B cell (primary cell): ENCODE measurements around the gene GLB1L. TPM values are rescaled to one million over a fixed set of nuclear protein-coding genes. Genes with fewer than 3 reads are reported as not detected.

Experiments
- ATAC-seq: fragments of 200-7000 bp; cut with Tn5 transposase; one replicate; pipeline ENCODE4 v1.10.0; 2021; ENCODE audit warnings: low read depth, mild to moderate bottlenecking, moderate number of reproducible peaks, moderate library complexity
- CTCF ChIA-PET: fragments of 350-600 bp; sonication (Branson Sonifier 250); formaldehyde crosslinking; loops from one replicate; lab custom pipeline; 2021; ENCODE audit warnings: antibody characterized with exemption, inconsistent platforms; lab: Charles Lee
- POLR2A ChIA-PET: fragments of 350-600 bp; sonication (Branson Sonifier 250); formaldehyde crosslinking; loops from one replicate; lab custom pipeline; 2021; ENCODE audit warnings: antibody characterized with exemption; lab: Charles Lee
- DNase-seq: peaks from one replicate; pipeline ENCODE4 v3.0.0; 2013
- H2AFZ ChIP-seq: 2 replicates; pipeline ENCODE4 v1.6.1; 2012; ENCODE audit warnings: mild to moderate bottlenecking, low read depth, low read length; ENCODE audit not compliant: insufficient read depth, poor library complexity, severe bottlenecking
- H3K27ac ChIP-seq, 2 donors: 1 replicate in 1 of 2; 2 replicates in 1 of 2; pipeline ENCODE4 v1.5.1; 2012 to 2013; ENCODE audit warnings: low read length in 2 of 2, mild to moderate bottlenecking in 2 of 2, moderate library complexity in 1 of 2
- H3K27me3 ChIP-seq, 4 experiments: fragments of 200-600 bp in 1 of 4; sonication (generic) in 1 of 4; replicated peaks in 1 of 4; 1 replicate in 2 of 4; 2 replicates in 2 of 4; pipeline versions ENCODE4 v1.6.1 to v1.7.0; 2013 to 2016; ENCODE audit warnings: low read length in 3 of 4, mild to moderate bottlenecking in 2 of 4, mixed read lengths in 1 of 4, moderate library complexity in 1 of 4; ENCODE audit not compliant: insufficient read depth in 4 of 4, control insufficient read depth in 3 of 4; ENCODE audit errors: control extremely low read depth in 1 of 4
- H3K36me3 ChIP-seq, 2 experiments: replicated peaks in 1 of 2; 1 replicate in 1 of 2; 2 replicates in 1 of 2; pipeline versions ENCODE4 v1.6.1 to v1.7.1; 2013; ENCODE audit warnings: low read length in 1 of 2; ENCODE audit not compliant: insufficient read depth in 2 of 2, control insufficient read depth in 1 of 2; ENCODE audit errors: control extremely low read depth in 1 of 2, extremely low read depth in 1 of 2
- H3K4me1 ChIP-seq, 2 donors: fragments of 200-600 bp in 1 of 2; sonication (generic) in 1 of 2; 1 replicate in 1 of 2; 2 replicates in 1 of 2; pipeline versions ENCODE4 v1.5.1 to v1.6.1; 2013 to 2017; ENCODE audit warnings: low read length in 2 of 2; ENCODE audit not compliant: control insufficient read depth in 2 of 2, insufficient read depth in 2 of 2
- H3K4me2 ChIP-seq: replicated peaks from 2 replicates; pipeline ENCODE3; 2012; ENCODE audit warnings: mild to moderate bottlenecking, low read depth, low read length; ENCODE audit not compliant: poor library complexity, severe bottlenecking
- H3K4me3 ChIP-seq, 5 experiments: fragments of 200-600 bp in 1 of 5; sonication (generic) in 1 of 5; 1 replicate in 3 of 5; 2 replicates in 2 of 5; pipeline versions ENCODE4 v1.5.1 to v1.7.0; 2011 to 2016; ENCODE audit warnings: low read length in 4 of 5, mild to moderate bottlenecking in 4 of 5, low read depth in 2 of 5, control low read depth in 1 of 5, moderate library complexity in 1 of 5; ENCODE audit not compliant: insufficient read depth in 1 of 5; ENCODE audit errors: control extremely low read depth in 1 of 5, extremely low read depth in 1 of 5
- H3K79me2 ChIP-seq: fragments of 200-600 bp; sonication (generic); one replicate; pipeline ENCODE4 v1.6.0; 2016; ENCODE audit warnings: low read length; ENCODE audit not compliant: control insufficient read depth, insufficient read depth
- H3K9ac ChIP-seq: fragments of 200-600 bp; sonication (generic); 2 replicates; pipeline ENCODE4 v1.6.1; 2017; ENCODE audit warnings: mild to moderate bottlenecking, low read length, moderate library complexity
- H3K9me3 ChIP-seq, 3 donors: one replicate each; pipeline versions ENCODE4 v1.6.1 to v1.7.1; 2013; ENCODE audit warnings: low read length in 2 of 3; ENCODE audit not compliant: control insufficient read depth in 2 of 3, insufficient read depth in 1 of 3; ENCODE audit errors: control extremely low read depth in 1 of 3
- H4K20me1 ChIP-seq: 2 replicates; pipeline ENCODE4 v1.6.0; 2012; ENCODE audit warnings: mild to moderate bottlenecking, low read length; ENCODE audit not compliant: insufficient read depth, control insufficient read depth, poor library complexity, severe bottlenecking
- H3K27ac Mint-ChIP-seq: one replicate; pipeline ENCODE4 v1.8.0; 2021; ENCODE audit warnings: mixed read lengths
- H3K27me3 Mint-ChIP-seq: one replicate; pipeline ENCODE4 v1.8.0; 2021; ENCODE audit warnings: mixed read lengths
- H3K4me1 Mint-ChIP-seq: one replicate; pipeline ENCODE4 v1.8.0; 2021; ENCODE audit warnings: mixed read lengths
- H3K4me3 Mint-ChIP-seq: one replicate; pipeline ENCODE4 v1.8.0; 2021; ENCODE audit warnings: mixed read lengths
- H3K9me3 Mint-ChIP-seq: one replicate; pipeline ENCODE4 v1.8.0; 2022; ENCODE audit warnings: mixed read lengths; ENCODE audit not compliant: insufficient read depth
- CTCF ChIP-seq: fragments of 200-600 bp; IDR thresholded peaks from one replicate; pipeline ENCODE4 v1.8.0; 2022; ENCODE audit warnings: antibody characterized with exemption, mild to moderate bottlenecking
- EZH2 ChIP-seq: IDR thresholded peaks from 2 replicates; pipeline ENCODE4 v1.6.1; 2012; ENCODE audit warnings: borderline replicate concordance, low read depth, mild to moderate bottlenecking, moderate library complexity, low read length; ENCODE audit not compliant: insufficient read depth, poor library complexity, severe bottlenecking
- WGBS: methylation state at CpG from one replicate; pipeline ENCODE4 v1.1.5; 2013; ENCODE audit warnings: missing lambda C conversion rate; ENCODE audit not compliant: insufficient coverage; 5-methylcytosine and 5-hydroxymethylcytosine counted together
- intact Hi-C: fragments of 100-400 bp; cut with micrococcal nuclease; formaldehyde crosslinking; loops from one replicate; pipeline ENCODE4 v1.10.0; 2022
- polyA plus RNA-seq: library from polyadenylated mRNA; depleted of rRNA; stranded (reverse); fragments of >200 nt; gene quantifications from 2 replicates; pipeline ENCODE4 v1.2.3, GENCODE V29; 2012
- total RNA-seq, 2 donors: library from RNA; stranded (reverse); fragments of 120-200 nt in 1 of 2; gene quantifications; 1 replicate in 1 of 2; 2 replicates in 1 of 2; pipeline versions ENCODE4 v1.2.3 to v1.2.4, GENCODE V29; 2013 to 2022

The GLB1L gene
- total and polyA plus RNA-seq, 2 donors (not counting 1 experiment from before 2014, with no cell fraction given): 2.4 to 4.1 TPM

- no peaks in the 10 kb centered on the region for H3K4me1 ChIP-seq
- H3K27ac ChIP-seq: no peak overlapping the region
- no peak overlapping the region for H3K9ac ChIP-seq
- no peaks in the 10 kb centered on the region for H3K27me3 Mint-ChIP-seq
- H3K79me2 ChIP-seq: peaks cover 31% of the 10 kb centered on the region
- 94% methylated on average over 2 of the region's 2 CpGs for WGBS
- H3K4me3 ChIP-seq: no peak overlapping the region
- no peaks in the 10 kb centered on the region for H4K20me1 ChIP-seq
- peaks cover 10% of the 10 kb centered on the region for H3K4me1 Mint-ChIP-seq
- no peaks in the 10 kb centered on the region for H3K9me3 Mint-ChIP-seq
- no peak overlapping the region for H3K4me2 ChIP-seq
- H3K27ac Mint-ChIP-seq: no peak overlapping the region
- ATAC-seq: no peak
- H3K4me3 Mint-ChIP-seq: no peak overlapping the region
- CTCF ChIA-PET: interaction anchor here (0.6 kb wide), 1 partner anchor 16 kb away, joined by 3 read pairs; no protein-coding TSS in a partner anchor
- no peak for TF ChIP-seq EZH2
- no peak for TF ChIP-seq CTCF
- H2AFZ ChIP-seq: no peak overlapping the region
- no peaks in the 10 kb centered on the region for H3K27me3 ChIP-seq
- DNase-seq: no peak
- H3K9me3 ChIP-seq: no peaks in the 10 kb centered on the region
- intact Hi-C loops: loop anchor here (10.0 kb wide), 1 partner anchor 324 kb away; the partner anchor contains the start of gene STK11IP
- no peaks in the 10 kb centered on the region for H3K36me3 ChIP-seq
- POLR2A ChIA-PET: no interaction called here
These were observed 25.8 kb upstream of the GLB1L start for GRCh38 chr2:219271021-219271420.

GRCh38 chr2:219270055-219270372 lies 24.8 kb upstream of the GLB1L start:
- POLR2A ChIA-PET: no interaction called here
- no peak overlapping the region for H3K4me2 ChIP-seq
- no peak overlapping the region for H3K4me3 Mint-ChIP-seq

More at GRCh38 chr2:219270055-219270372, 24.8 kb upstream of the GLB1L start:
- Mint-ChIP-seq H3K9me3 (no peaks in the 10 kb centered on the region), H3K4me1 (peaks cover 8% of the 10 kb centered on the region), H3K27me3 (no peaks in the 10 kb centered on the region), H3K27ac (no peak overlapping the region)
- no peak overlapping the region for H2AFZ ChIP-seq
- no peak overlapping the region for H3K9ac ChIP-seq
- H3K4me3 ChIP-seq: no peak overlapping the region
- no peaks in the 10 kb centered on the region for H3K27me3 ChIP-seq
- no peaks in the 10 kb centered on the region for H4K20me1 ChIP-seq
- ATAC-seq (no peak), DNase-seq (no peak)
- H3K4me1 ChIP-seq: no peaks in the 10 kb centered on the region
- peaks cover 21% of the 10 kb centered on the region for H3K79me2 ChIP-seq
- intact Hi-C loops: loop anchor here (10.0 kb wide), 1 partner anchor 325 kb away; the partner anchor contains the start of gene STK11IP
- H3K9me3 ChIP-seq: no peaks in the 10 kb centered on the region
- no peaks in the 10 kb centered on the region for H3K36me3 ChIP-seq
- WGBS: 91% methylated on average over 5 of the region's 5 CpGs
- no peak for TF ChIP-seq CTCF
- H3K27ac ChIP-seq: no peak overlapping the region
- CTCF ChIA-PET: interaction anchor here (0.9 to 1.5 kb wide), 3 partner anchors 14 to 111 kb away, joined by 3 to 5 read pairs (median 3); no protein-coding TSS in a partner anchor
